Vagina (tissue), 2 donors: ENCODE results near the gene TRIO.

ENCODE experiments used
- CTCF ChIP-seq, 3 experiments: fragments of 450-650 bp in 2 of 3; fragments of 200-600 bp in 1 of 3; sonication (generic) in 1 of 3; IDR thresholded peaks; one replicate each; pipeline ENCODE4 v1.5.1; 2017 to 2019; ENCODE audit warnings: antibody characterized with exemption in 3 of 3, mild to moderate bottlenecking in 2 of 3, moderate library complexity in 2 of 3
- POLR2A ChIP-seq, 2 donors: fragments of 450-650 bp; IDR thresholded peaks; one replicate each; pipeline ENCODE4 v1.6.1; 2017; ENCODE audit warnings: antibody characterized with exemption in 2 of 2, mild to moderate bottlenecking in 2 of 2, moderate library complexity in 2 of 2

- no peak for TF ChIP-seq CTCF (IDR thresholded peaks at IDR 0.05)
- no peak for TF ChIP-seq POLR2A (IDR thresholded peaks at IDR 0.05)
Measured at GRCh38 chr5:14280294-14280854, 137.2 kb downstream of the TRIO start.
